ENCODE results near the gene SYTL3. TPM values are rescaled to one million over a fixed set of nuclear protein-coding genes. Genes with fewer than 3 reads are reported as not detected.
"Not testable (repeated sequence)": the region's sequence is repeated elsewhere in the genome, so short reads cannot be mapped to it uniquely, and the experiment has no call there.

Gene SYTL3, protein sequence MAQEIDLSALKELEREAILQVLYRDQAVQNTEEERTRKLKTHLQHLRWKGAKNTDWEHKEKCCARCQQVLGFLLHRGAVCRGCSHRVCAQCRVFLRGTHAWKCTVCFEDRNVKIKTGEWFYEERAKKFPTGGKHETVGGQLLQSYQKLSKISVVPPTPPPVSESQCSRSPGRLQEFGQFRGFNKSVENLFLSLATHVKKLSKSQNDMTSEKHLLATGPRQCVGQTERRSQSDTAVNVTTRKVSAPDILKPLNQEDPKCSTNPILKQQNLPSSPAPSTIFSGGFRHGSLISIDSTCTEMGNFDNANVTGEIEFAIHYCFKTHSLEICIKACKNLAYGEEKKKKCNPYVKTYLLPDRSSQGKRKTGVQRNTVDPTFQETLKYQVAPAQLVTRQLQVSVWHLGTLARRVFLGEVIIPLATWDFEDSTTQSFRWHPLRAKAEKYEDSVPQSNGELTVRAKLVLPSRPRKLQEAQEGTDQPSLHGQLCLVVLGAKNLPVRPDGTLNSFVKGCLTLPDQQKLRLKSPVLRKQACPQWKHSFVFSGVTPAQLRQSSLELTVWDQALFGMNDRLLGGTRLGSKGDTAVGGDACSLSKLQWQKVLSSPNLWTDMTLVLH
- total RNA-seq = 10 to 100 TPM; 43.5 to 48.3 TPM

GRCh38 chr6:158649289-158650143 lies at the start of gene SYTL3:
Gene SYTL3, plus strand, starts transcription at chr6:158650054. Its CDS starts 13,215 bp downstream, at chr6:158663269.
- Mint-ChIP-seq H3K9me3 (ENCODE audit: insufficient read depth) (no peaks in the 10 kb centered on the region), H3K4me1 (ENCODE audit: low read depth) (peaks cover 75% of the 10 kb centered on the region), H3K27ac (peak within 1 kb of the TSS; percentile 95), H3K4me3 (peak within 1 kb of the TSS; percentile 75), H3K36me3 (ENCODE audit: low read depth) (peaks cover 27% of the 10 kb centered on the region), H3K27me3 (ENCODE audit: low read depth) (no peaks in the 10 kb centered on the region)
- peak; percentile 61 for ATAC-seq
- peak; percentile 88 for DNase-seq
- ChIA-PET CTCF (interaction anchor here (0.8 to 9.3 kb wide), 12 partner anchors 9 to 623 kb away, joined by 3 to 88 read pairs (median 4); no protein-coding TSS in a partner anchor), POLR2A (interaction anchor here (0.6 to 1.9 kb wide), 9 partner anchors 10 to 159 kb away, joined by 3 to 13 read pairs (median 4); no protein-coding TSS in a partner anchor)

- peaks cover 7% of the 10 kb centered on the region for H3K4me1 Mint-ChIP-seq (ENCODE audit: low read depth)
Observed at GRCh38 chr6:158603261-158604047, 46.4 kb upstream of the SYTL3 start.

DNA sequence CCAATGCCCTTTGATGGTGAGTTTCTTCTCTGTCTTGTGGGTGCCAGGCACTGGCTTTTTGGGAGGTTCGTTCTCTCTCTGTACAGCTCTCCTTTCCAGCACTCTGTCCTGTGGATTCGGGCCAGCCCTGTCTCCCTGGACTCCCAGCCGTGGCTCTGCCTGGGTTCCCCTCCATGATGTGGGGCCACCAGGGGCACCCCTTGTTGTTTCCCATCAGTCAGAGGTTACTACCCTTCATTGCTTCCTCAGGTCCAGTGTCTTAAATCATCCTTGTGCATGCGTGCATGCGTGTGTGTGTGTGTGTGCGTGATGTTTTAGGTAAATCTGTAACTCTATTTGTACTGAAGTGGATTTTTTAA lies 45.8 kb upstream of the SYTL3 start:
- CTCF ChIA-PET = interaction anchor here (0.8 to 3.6 kb wide), 9 partner anchors 8 to 390 kb away, joined by 3 to 29 read pairs (median 4); no protein-coding TSS in a partner anchor
- H3K27ac Mint-ChIP-seq = no peak overlapping the region
- ATAC-seq = no peak

More at GRCh38 chr6:158603261-158604047, 46.4 kb upstream of the SYTL3 start:
- ChIA-PET POLR2A (no interaction called here), CTCF (interaction anchor here (0.8 to 3.6 kb wide), 6 partner anchors 8 to 382 kb away, joined by 3 to 29 read pairs (median 3); no protein-coding TSS in a partner anchor)
- Mint-ChIP-seq H3K4me3 (no peak overlapping the region), H3K27ac (no peak overlapping the region), H3K36me3 (ENCODE audit: low read depth) (peaks cover 42% of the 10 kb centered on the region), H3K9me3 (ENCODE audit: insufficient read depth) (no peaks in the 10 kb centered on the region), H3K27me3 (ENCODE audit: low read depth) (no peaks in the 10 kb centered on the region)
- no peak for DNase-seq
- ATAC-seq = no peak

GRCh38 chr6:158605266-158605878 lies 44.5 kb upstream of the SYTL3 start:
- Mint-ChIP-seq H3K27ac (no peak overlapping the region), H3K4me3 (no peak overlapping the region), H3K27me3 (ENCODE audit: low read depth) (no peaks in the 10 kb centered on the region), H3K4me1 (ENCODE audit: low read depth) (peaks cover 7% of the 10 kb centered on the region), H3K36me3 (ENCODE audit: low read depth) (peaks cover 47% of the 10 kb centered on the region), H3K9me3 (ENCODE audit: insufficient read depth) (no peaks in the 10 kb centered on the region)
- DNase-seq (peak; percentile 68), ATAC-seq (peak; percentile 51)
- CTCF ChIA-PET = interaction anchor here (0.7 to 3.6 kb wide), 21 partner anchors 9 to 408 kb away, joined by 3 to 29 read pairs (median 4); partner anchors contain the start of gene SYTL3
- POLR2A ChIA-PET = no interaction called here

More for the DNA sequence above, 45.8 kb upstream of the SYTL3 start:
- POLR2A ChIA-PET = no interaction called here
- DNase-seq = no peak
- H3K36me3 Mint-ChIP-seq (ENCODE audit: low read depth) = peaks cover 41% of the 10 kb centered on the region
- H3K4me1 Mint-ChIP-seq (ENCODE audit: low read depth) = peaks cover 7% of the 10 kb centered on the region
- H3K27me3 Mint-ChIP-seq (ENCODE audit: low read depth) = no peaks in the 10 kb centered on the region
- no peak overlapping the region for H3K4me3 Mint-ChIP-seq
- no peaks in the 10 kb centered on the region for H3K9me3 Mint-ChIP-seq (ENCODE audit: insufficient read depth)

DNA sequence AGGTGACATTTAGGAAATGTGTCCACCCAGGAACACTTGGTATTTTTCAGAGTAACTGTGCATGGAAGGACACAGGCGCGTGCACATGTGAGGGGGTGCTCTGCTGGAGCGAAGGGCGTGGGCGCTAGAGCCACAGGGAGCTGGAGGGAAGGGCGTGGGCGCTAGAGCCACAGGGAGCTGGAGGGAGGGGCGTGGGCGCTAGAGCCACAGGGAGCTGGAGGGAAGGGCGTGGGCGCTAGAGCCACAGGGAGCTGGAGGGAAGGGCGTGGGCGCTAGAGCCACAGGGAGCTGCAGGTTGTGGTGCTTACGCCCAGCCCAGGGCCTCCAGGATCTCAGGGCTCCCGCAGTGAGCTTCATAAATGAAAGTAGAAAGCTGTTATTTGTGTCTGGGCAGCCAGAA lies 43.8 kb upstream of the SYTL3 start:
- POLR2A ChIA-PET = not testable (repeated sequence)

DNA sequence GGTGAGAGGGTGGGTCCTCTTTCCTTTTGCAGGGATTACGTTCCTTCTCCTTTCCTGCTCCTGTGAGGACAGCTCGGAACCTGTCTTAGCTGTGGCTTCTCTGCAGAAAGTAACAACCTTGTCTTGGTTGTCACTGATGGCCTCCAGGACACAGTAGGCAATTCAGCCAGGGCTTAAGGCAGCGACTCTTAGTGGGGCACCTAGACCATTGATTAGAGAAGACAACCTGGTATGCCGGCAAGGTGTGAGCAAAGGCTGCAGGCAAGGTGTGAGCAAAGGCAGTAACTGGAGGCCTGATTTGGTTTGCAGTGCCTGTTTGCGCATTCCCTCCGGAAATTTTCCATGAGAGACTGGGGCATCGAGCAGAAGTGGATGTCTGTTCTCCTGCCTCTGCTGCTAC lies 42.9 kb upstream of the SYTL3 start:
- no peak overlapping the region for H3K4me3 Mint-ChIP-seq
- H3K9me3 Mint-ChIP-seq (ENCODE audit: insufficient read depth) = no peaks in the 10 kb centered on the region
- peaks cover 7% of the 10 kb centered on the region for H3K4me1 Mint-ChIP-seq (ENCODE audit: low read depth)
- ChIA-PET CTCF (interaction anchor here (1.0 to 2.8 kb wide), 2 partner anchors 392 to 393 kb away, joined by 3 to 23 read pairs; no protein-coding TSS in a partner anchor), POLR2A (no interaction called here)
- H3K27ac Mint-ChIP-seq = no peak overlapping the region
- ATAC-seq = no peak
- H3K36me3 Mint-ChIP-seq (ENCODE audit: low read depth) = peaks cover 54% of the 10 kb centered on the region
- H3K27me3 Mint-ChIP-seq (ENCODE audit: low read depth) = no peaks in the 10 kb centered on the region
- no peak for DNase-seq

More for the DNA sequence above, 43.8 kb upstream of the SYTL3 start:
- H3K27me3 Mint-ChIP-seq (ENCODE audit: low read depth); H3K4me3 Mint-ChIP-seq; ATAC-seq; H3K9me3 Mint-ChIP-seq (ENCODE audit: insufficient read depth); DNase-seq; H3K4me1 Mint-ChIP-seq (ENCODE audit: low read depth): not testable (repeated sequence)
- peak overlapping the region; percentile 46 for H3K27ac Mint-ChIP-seq
- CTCF ChIA-PET = interaction anchor here (0.7 to 3.6 kb wide), 16 partner anchors 10 to 408 kb away, joined by 3 to 29 read pairs (median 4); partner anchors contain the start of gene SYTL3
- H3K36me3 Mint-ChIP-seq (ENCODE audit: low read depth) = peaks cover 52% of the 10 kb centered on the region

- Mint-ChIP-seq H3K36me3 (ENCODE audit: low read depth) (peaks cover 60% of the 10 kb centered on the region), H3K4me1 (ENCODE audit: low read depth) (peaks cover 7% of the 10 kb centered on the region), H3K27me3 (ENCODE audit: low read depth) (no peaks in the 10 kb centered on the region), H3K27ac (no peak overlapping the region), H3K9me3 (ENCODE audit: insufficient read depth) (no peaks in the 10 kb centered on the region), H3K4me3 (no peak overlapping the region)
- ChIA-PET CTCF (interaction anchor here (1.0 kb wide), 2 partner anchors 386 to 393 kb away, joined by 3 read pairs; no protein-coding TSS in a partner anchor), POLR2A (interaction anchor here (0.6 kb wide), 1 partner anchor 176 kb away, joined by 4 read pairs; no protein-coding TSS in a partner anchor)
- ATAC-seq (no peak), DNase-seq (no peak)
Observed at GRCh38 chr6:158607411-158608170, 42.3 kb upstream of the SYTL3 start.

DNA sequence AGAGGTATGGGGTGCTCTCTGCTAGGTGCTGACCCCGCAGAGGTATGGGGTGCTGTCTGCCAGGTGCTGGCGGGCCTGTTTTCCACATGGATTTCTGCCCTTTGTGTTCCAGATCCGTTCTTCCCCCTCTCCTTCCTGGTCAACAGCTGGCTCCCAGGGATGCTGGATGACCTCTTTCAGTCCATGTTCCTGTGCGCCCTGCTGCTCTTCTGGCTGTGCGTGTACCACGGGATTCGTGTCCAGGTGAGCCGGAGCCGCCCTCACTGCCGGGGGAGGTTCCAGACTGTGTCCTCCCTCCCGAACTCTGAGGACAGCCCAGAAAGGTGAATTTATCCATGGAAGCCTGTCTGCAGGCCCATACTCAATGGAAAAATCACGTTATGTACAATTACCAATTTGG lies 41.6 kb upstream of the SYTL3 start:
- POLR2A ChIA-PET = interaction anchor here (0.6 kb wide), 1 partner anchor 176 kb away, joined by 4 read pairs; no protein-coding TSS in a partner anchor
- Mint-ChIP-seq H3K36me3 (ENCODE audit: low read depth) (peaks cover 62% of the 10 kb centered on the region), H3K27ac (no peak overlapping the region), H3K4me1 (ENCODE audit: low read depth) (peaks cover 7% of the 10 kb centered on the region), H3K4me3 (no peak overlapping the region), H3K9me3 (ENCODE audit: insufficient read depth) (no peaks in the 10 kb centered on the region), H3K27me3 (ENCODE audit: low read depth) (no peaks in the 10 kb centered on the region)
- DNase-seq (no peak), ATAC-seq (no peak)
- CTCF ChIA-PET = interaction anchor here (1.0 kb wide), 1 partner anchor 387 kb away, joined by 3 read pairs; no protein-coding TSS in a partner anchor

DNA sequence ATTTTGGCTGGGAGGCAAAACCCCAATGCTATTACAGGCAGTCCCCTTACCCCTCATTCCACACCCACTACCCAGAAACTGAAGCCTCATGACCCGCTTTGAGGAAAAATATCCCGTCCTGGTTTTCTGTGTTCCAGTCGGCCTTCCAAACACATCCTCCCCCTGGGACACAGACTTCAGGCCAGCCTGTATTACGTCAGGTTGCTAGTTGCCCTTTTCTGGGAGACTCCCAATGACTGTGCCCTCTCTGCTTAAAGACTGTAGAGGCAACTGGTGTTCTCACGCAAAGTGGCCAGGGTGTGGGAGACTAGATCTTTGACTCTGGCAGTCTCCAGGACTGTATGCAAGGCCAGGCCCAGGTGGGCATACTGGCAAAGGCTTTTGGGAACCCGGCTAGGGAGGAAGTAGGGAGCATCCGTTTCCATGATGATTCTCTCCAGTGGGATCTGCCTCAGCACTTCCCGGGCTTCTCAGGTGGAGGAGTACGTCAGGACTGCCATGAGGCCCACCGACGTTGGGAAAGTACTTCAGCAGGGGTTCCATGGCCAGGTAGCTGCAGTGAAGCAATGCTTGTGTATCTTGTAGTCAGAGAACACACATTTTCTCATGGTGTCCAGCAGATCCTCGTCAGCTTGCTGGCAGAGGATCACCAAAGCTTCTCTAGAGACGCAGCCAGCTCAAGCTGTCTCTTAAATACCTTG lies 40.2 kb upstream of the SYTL3 start:
- Mint-ChIP-seq H3K4me3 (no peak overlapping the region), H3K4me1 (ENCODE audit: low read depth) (peaks cover 7% of the 10 kb centered on the region), H3K36me3 (ENCODE audit: low read depth) (peaks cover 63% of the 10 kb centered on the region), H3K27me3 (ENCODE audit: low read depth) (no peaks in the 10 kb centered on the region), H3K9me3 (ENCODE audit: insufficient read depth) (no peaks in the 10 kb centered on the region), H3K27ac (no peak overlapping the region)
- DNase-seq (no peak), ATAC-seq (no peak)
- POLR2A ChIA-PET = no interaction called here
- CTCF ChIA-PET = interaction anchor here (1.2 to 2.0 kb wide), 2 partner anchors 82 to 395 kb away, joined by 3 to 6 read pairs; no protein-coding TSS in a partner anchor

Data from activated CD8-positive, alpha-beta T cell treated with anti-CD3 and anti-CD28 coated beads, Interleukin-2, amount 10 ng/mL, durations not matched to agents 7 days and 5 days (primary cell).